OCI-LY3 (cell line): ENCODE measurements around the gene ZNF747.

Experiments
- CTCF ChIP-seq: fragments of 200-600, 300-600 bp; sonication (generic); IDR thresholded peaks from 2 replicates; pipeline ENCODE4 v1.5.1; 2014; ENCODE audit warnings: antibody characterized with exemption, low read length, low read depth
- EZH2phosphoT487 ChIP-seq: fragments of 200-600 bp; shearing (Covaris generic); IDR thresholded peaks from 2 replicates; pipeline ENCODE4 v1.6.1; 2018; ENCODE audit warnings: antibody characterized with exemption, mixed run types, low read depth

- no peak for TF ChIP-seq CTCF
- no peak for TF ChIP-seq EZH2phosphoT487
These were observed 5.7 kb downstream of the ZNF747 start for GRCh38 chr16:30528799-30529457.
